GM12874 (cell line): ENCODE measurements around the gene NGLY1.

Source experiments
- TF ChIP-seq, protein P1 (sequence below): IDR thresholded peaks from 2 replicates; pipeline ENCODE4 v1.5.1; 2011; ENCODE audit warnings: low read depth, mild to moderate bottlenecking, control low read depth, low read length, moderate library complexity; ENCODE audit not compliant: insufficient read depth

NGLY1 gene

DNA sequence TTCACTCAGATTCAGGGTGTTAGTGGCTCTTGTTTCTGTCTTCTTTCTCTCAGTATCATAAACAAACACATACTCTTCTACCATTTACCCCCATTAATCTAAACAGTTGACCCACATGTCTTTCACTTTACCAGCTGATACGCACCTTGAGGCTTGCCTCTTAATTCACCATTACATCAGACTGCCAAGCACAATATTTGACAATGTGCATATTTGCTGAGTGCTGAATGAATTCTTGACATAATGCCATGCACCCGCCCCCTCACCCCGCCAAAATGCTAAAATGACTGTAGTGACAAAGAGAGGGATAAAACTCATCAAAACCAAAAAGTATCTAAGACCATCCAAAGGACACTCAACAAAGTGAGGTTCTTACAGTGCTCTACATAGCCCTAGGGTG, 57.4 kb downstream of the NGLY1 start:
- TF ChIP-seq, protein P1, sequence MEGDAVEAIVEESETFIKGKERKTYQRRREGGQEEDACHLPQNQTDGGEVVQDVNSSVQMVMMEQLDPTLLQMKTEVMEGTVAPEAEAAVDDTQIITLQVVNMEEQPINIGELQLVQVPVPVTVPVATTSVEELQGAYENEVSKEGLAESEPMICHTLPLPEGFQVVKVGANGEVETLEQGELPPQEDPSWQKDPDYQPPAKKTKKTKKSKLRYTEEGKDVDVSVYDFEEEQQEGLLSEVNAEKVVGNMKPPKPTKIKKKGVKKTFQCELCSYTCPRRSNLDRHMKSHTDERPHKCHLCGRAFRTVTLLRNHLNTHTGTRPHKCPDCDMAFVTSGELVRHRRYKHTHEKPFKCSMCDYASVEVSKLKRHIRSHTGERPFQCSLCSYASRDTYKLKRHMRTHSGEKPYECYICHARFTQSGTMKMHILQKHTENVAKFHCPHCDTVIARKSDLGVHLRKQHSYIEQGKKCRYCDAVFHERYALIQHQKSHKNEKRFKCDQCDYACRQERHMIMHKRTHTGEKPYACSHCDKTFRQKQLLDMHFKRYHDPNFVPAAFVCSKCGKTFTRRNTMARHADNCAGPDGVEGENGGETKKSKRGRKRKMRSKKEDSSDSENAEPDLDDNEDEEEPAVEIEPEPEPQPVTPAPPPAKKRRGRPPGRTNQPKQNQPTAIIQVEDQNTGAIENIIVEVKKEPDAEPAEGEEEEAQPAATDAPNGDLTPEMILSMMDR, result no peak

DNA sequence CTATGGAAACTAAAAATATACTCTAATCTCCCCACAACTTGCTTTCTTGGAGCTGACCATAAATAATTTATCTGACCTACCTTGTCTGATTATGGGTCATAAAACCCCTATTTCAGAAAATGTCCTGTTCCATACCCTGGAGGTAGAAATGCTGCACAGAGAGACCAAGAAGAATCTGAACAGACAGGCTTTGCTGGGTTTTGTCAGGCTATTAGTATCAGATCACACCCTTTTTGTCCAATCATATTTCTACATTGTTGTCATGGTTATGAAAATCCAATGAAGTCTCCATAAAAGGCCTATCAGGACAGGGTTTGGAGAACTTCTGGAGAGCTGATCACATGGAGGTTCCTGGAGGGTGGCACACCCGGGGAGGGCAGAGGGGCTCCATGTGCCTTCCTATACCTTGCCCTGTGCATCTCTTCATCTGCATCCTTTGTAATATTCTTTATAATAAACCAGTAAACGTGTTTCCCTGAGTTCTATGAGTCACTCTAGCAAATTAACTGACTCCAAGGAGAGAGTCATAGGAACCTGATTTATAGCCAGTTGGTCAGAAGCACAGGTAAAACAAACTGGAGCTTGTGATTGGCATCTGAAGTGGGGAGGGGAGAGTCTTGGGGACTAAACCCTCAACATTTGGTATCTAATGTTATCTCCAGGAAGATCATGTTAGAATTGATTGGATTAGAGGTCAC, 58.1 kb downstream of the NGLY1 start:
- TF ChIP-seq, protein P1, result no peak

DNA sequence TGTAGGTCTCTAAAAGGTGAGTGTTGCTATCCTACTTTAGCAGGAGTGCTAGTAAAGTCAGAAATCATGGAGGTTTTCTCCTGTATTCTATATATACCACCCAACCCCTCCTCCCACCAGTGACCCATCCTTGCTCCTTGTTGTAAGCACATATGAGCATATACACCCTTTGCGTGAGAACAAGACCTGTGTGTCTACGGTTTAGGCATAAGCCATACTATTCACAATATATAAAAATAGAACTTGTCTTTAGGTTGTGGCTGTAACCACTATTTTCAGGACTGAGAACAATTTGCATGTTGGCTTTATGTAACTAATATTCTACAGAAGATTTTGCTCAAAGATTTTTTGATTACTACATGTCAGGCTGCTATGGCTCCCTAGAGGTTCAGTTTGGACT, 59.4 kb downstream of the NGLY1 start:
- TF ChIP-seq, protein P1, result no peak

DNA sequence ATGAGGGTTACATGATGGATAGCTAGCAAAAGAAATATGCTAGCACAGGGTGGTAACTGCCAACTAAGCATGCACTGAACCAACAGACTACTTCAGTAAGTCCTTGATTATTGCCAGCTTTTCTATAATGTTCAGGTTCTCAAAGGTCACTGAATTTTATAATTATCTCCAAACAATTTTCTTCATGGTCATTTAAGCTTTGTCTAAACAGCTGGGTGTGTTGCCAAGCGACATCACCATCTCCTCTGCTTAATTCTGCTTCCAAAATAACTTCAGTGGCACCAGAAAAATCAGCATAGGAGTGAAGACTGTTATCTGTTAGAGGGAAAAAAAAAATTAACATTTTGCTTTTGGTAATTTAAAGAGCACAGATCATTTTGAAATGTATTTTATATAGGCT, 63.9 kb downstream of the NGLY1 start:
- TF ChIP-seq, protein P1, result no peak

DNA sequence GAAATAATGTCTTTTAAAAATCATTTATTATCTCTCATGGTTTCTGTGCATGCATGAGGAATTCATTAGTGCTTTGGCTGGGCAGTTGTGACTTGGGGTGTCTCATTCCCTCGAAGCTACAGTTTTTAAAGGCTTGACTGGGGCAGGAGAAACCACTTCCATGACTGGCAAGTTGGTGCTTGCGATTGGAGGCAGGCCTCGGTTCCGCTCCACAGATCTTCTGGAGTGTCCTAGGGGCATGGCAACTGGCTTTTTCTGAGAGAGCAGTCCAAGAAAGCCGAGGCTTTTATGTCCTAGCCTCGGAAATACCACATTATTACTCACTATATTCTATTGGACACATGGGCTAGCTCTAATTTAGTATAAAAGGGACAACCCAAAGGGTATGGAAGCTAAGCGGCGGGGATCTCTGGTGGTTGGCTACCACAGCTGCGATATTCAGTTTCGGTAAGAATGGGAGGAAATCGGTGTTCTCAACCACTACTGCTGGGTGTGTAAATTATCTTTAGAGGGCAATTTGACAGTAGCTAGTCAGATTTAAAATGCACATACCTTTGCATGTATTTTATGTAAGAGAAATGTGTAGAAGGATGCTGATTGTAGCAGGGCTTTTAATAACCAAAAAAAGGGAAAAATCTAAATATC, 69.8 kb downstream of the NGLY1 start:
- TF ChIP-seq, protein P1, result no peak

DNA sequence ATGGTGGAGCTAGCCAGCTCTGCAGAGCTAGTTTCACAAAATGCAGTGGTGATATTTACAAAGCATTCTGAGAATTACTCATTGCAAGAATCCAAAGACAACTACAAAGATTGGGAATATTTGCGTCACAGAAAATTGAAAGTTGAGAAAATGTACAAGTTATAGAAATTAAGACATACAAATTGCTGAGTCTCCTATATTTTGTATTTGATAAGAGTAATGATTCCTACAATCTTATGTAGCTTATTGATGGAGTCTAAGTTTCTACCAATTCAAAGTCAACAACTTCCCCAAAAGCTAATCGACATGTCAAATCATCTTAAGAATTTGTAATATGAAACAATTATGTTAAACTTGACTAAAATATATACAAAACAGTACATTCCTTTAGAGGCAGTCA, 72.2 kb downstream of the NGLY1 start:
- TF ChIP-seq, protein P1, result no peak

DNA sequence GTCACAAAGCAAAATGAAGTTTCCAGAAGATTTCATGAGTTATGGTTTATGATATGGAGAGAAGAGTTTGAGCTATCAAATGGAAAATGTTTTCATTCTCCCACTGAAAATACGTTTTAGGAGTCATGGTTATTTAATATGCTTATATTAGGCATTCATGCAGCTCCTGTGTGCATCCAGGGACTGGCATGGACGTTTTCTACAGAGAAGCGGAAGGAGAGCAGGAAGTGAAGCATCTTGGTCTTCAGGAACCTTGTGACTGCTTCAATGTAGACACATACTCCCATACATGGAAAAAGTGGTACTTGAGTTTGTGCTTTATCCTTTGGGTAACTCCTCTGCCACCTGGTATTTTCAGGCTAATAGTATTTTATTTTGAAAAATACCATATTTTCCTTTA, 75.2 kb downstream of the NGLY1 start:
- TF ChIP-seq, protein P1, result no peak
